H1 (cell line): ENCODE results near the gene MYH11. TPM values are rescaled to one million over a fixed set of nuclear protein-coding genes. Genes with fewer than 3 reads are reported as not detected.

Source experiments
- CTCF ChIA-PET: fragments of 300-600 bp; sonication (Branson Sonifier 250); formaldehyde crosslinking; loops from one replicate; lab custom pipeline; 2021; ENCODE audit not compliant: partially characterized antibody; lab: Charles Lee
- POLR2A ChIA-PET: fragments of 300-600 bp; sonication (Branson Sonifier 250); formaldehyde crosslinking; loops from one replicate; lab custom pipeline; 2021; ENCODE audit warnings: inconsistent platforms; ENCODE audit not compliant: partially characterized antibody; lab: Charles Lee
- DNase-seq, 2 experiments: peaks; one replicate each; pipeline versions ENCODE4 v3.0.0 to v3.0.0-alpha.2; 2010 to 2022; ENCODE audit warnings: low spot score in 2 of 2, low read depth in 1 of 2, mixed read lengths in 1 of 2
- FAIRE-seq: peaks from 2 replicates; lab custom pipeline; 2011; peaks lifted over from hg19 to GRCh38; lab: Jason Lieb, UNC
- H2AFZ ChIP-seq: 2 replicates; pipeline ENCODE4 v1.8.1; 2012; ENCODE audit warnings: low read length, inconsistent platforms
- H2AK5ac ChIP-seq: 2 replicates; pipeline ENCODE4 v1.6.1; 2013; ENCODE audit warnings: low read depth, low read length
- H2BK120ac ChIP-seq: replicated peaks from 2 replicates; pipeline ENCODE3; 2013; ENCODE audit warnings: low read depth, low read length, inconsistent platforms
- H2BK12ac ChIP-seq: 2 replicates; pipeline ENCODE4 v1.6.1; 2013; ENCODE audit warnings: low read depth, low read length
- H2BK15ac ChIP-seq: 2 replicates; pipeline ENCODE4 v1.6.1; 2013; ENCODE audit warnings: low read length
- H2BK20ac ChIP-seq: 2 replicates; pipeline ENCODE4 v1.6.1; 2013; ENCODE audit warnings: low read length
- H2BK5ac ChIP-seq: 2 replicates; pipeline ENCODE4 v1.6.1; 2013; ENCODE audit warnings: low read depth, low read length
- H3K14ac ChIP-seq: 2 replicates; pipeline ENCODE4 v1.6.1; 2013; ENCODE audit warnings: inconsistent platforms; ENCODE audit not compliant: insufficient read length
- H3K18ac ChIP-seq: 2 replicates; pipeline ENCODE4 v1.6.1; 2013; ENCODE audit warnings: low read length; ENCODE audit errors: extremely low read depth
- H3K23ac ChIP-seq: 2 replicates; pipeline ENCODE4 v1.6.1; 2013; ENCODE audit warnings: inconsistent platforms; ENCODE audit not compliant: insufficient read length
- H3K23me2 ChIP-seq: 2 replicates; pipeline ENCODE4 v1.6.1; 2013; ENCODE audit warnings: low read depth, low read length
- H3K27ac ChIP-seq: 2 replicates; pipeline ENCODE4 v1.6.1; 2011; ENCODE audit warnings: low read depth, low read length, inconsistent platforms
- H3K27me3 ChIP-seq, 4 experiments: replicated peaks in 1 of 4; 1 replicate in 1 of 4; 2 replicates in 3 of 4; pipeline versions ENCODE4 v1.6.1 to v1.8.1; 2011 to 2013; ENCODE audit warnings: low read length in 3 of 4, mild to moderate bottlenecking in 3 of 4, inconsistent platforms in 2 of 4, mixed read lengths in 2 of 4, moderate library complexity in 1 of 4; ENCODE audit not compliant: control insufficient read depth in 3 of 4, insufficient read depth in 3 of 4; ENCODE audit errors: extremely low read depth in 1 of 4
- H3K36me3 ChIP-seq, 4 experiments: 2 replicates each; pipeline versions ENCODE4 v1.6.1 to v1.8.1; 2011 to 2013; ENCODE audit warnings: mild to moderate bottlenecking in 4 of 4, low read length in 3 of 4, moderate library complexity in 2 of 4, control low read depth in 1 of 4, inconsistent platforms in 1 of 4; ENCODE audit not compliant: insufficient read depth in 4 of 4, control insufficient read depth in 2 of 4
- H3K4ac ChIP-seq: replicated peaks from 2 replicates; pipeline ENCODE3; 2013; ENCODE audit warnings: low read length, low read depth, mixed read lengths, inconsistent platforms; ENCODE audit not compliant: insufficient read length
- H3K4me1 ChIP-seq, 4 experiments: replicated peaks in 1 of 4; 1 replicate in 1 of 4; 2 replicates in 3 of 4; pipeline versions ENCODE4 v1.6.1 to v1.8.1; 2011 to 2013; ENCODE audit warnings: low read length in 3 of 4, inconsistent platforms in 2 of 4, mixed read lengths in 1 of 4; ENCODE audit not compliant: insufficient read depth in 4 of 4, control insufficient read depth in 3 of 4
- H3K4me2 ChIP-seq, 2 experiments: 2 replicates each; pipeline versions ENCODE4 v1.6.1 to v1.8.1; 2011 to 2013; ENCODE audit warnings: low read depth in 2 of 2, low read length in 2 of 2, control low read depth in 1 of 2, inconsistent platforms in 1 of 2, mild to moderate bottlenecking in 1 of 2; ENCODE audit not compliant: insufficient read depth in 1 of 2
- H3K4me3 ChIP-seq, 4 experiments: fragments of 200-600, 300-600 bp in 1 of 4; sonication (generic), shearing (Covaris generic), sonication (Bioruptor Twin) in 1 of 4; 2 replicates each; pipeline versions ENCODE4 v1.5.1 to v1.8.1; 2011 to 2016; ENCODE audit warnings: low read length in 4 of 4, low read depth in 3 of 4, control low read depth in 2 of 4, inconsistent platforms in 2 of 4, mild to moderate bottlenecking in 2 of 4, mixed read lengths in 1 of 4, moderate library complexity in 1 of 4; ENCODE audit not compliant: insufficient read depth in 2 of 4; ENCODE audit errors: extremely low read depth in 1 of 4
- H3K56ac ChIP-seq: replicated peaks from 2 replicates; pipeline ENCODE3; 2013; ENCODE audit warnings: low read depth, mild to moderate bottlenecking, mixed read lengths, low read length, inconsistent platforms; ENCODE audit not compliant: insufficient read length
- H3K79me1 ChIP-seq: 2 replicates; pipeline ENCODE4 v1.6.1; 2013; ENCODE audit warnings: low read depth, low read length, control low read depth
- H3K79me2 ChIP-seq, 2 experiments: 2 replicates each; pipeline versions ENCODE4 v1.6.1 to v1.8.1; 2012 to 2013; ENCODE audit warnings: low read length in 2 of 2, mild to moderate bottlenecking in 2 of 2, inconsistent platforms in 1 of 2; ENCODE audit not compliant: insufficient read depth in 2 of 2, control insufficient read depth in 1 of 2
- H3K9ac ChIP-seq, 4 experiments: replicated peaks in 1 of 4; 1 replicate in 1 of 4; 2 replicates in 3 of 4; pipeline versions ENCODE4 v1.6.1 to v1.8.1; 2011 to 2013; ENCODE audit warnings: low read depth in 3 of 4, low read length in 3 of 4, control low read depth in 2 of 4, mild to moderate bottlenecking in 2 of 4, moderate library complexity in 2 of 4, inconsistent platforms in 1 of 4; ENCODE audit errors: extremely low read depth in 1 of 4
- H3K9me3 ChIP-seq, 2 experiments: 2 replicates each; pipeline versions ENCODE4 v1.6.1 to v1.8.1; 2012 to 2013; ENCODE audit warnings: mild to moderate bottlenecking in 2 of 2, moderate library complexity in 2 of 2, control low read depth in 1 of 2, inconsistent platforms in 1 of 2, low read depth in 1 of 2, low read length in 1 of 2, mixed read lengths in 1 of 2; ENCODE audit not compliant: insufficient read depth in 2 of 2
- H4K20me1 ChIP-seq, 2 experiments: replicated peaks in 1 of 2; 2 replicates each; pipeline versions ENCODE3 to v1.8.1; 2011 to 2013; ENCODE audit warnings: inconsistent platforms in 2 of 2, low read length in 2 of 2, mild to moderate bottlenecking in 1 of 2; ENCODE audit not compliant: insufficient read depth in 2 of 2, control insufficient read depth in 1 of 2
- H4K5ac ChIP-seq: 2 replicates; pipeline ENCODE4 v1.6.1; 2013; ENCODE audit warnings: low read length, low read depth, mixed read lengths, inconsistent platforms; ENCODE audit not compliant: insufficient read length
- H4K8ac ChIP-seq: 2 replicates; pipeline ENCODE4 v1.8.0; 2013; ENCODE audit warnings: mild to moderate bottlenecking, moderate library complexity, low read length, inconsistent platforms; ENCODE audit not compliant: insufficient read depth; ENCODE audit errors: extremely low read depth
- H4K91ac ChIP-seq: replicated peaks from 2 replicates; pipeline ENCODE3; 2013; ENCODE audit warnings: low read length, mixed read lengths, inconsistent platforms; ENCODE audit not compliant: insufficient read length
- CEBPB ChIP-seq: IDR thresholded peaks from 2 replicates; pipeline ENCODE4 v1.6.1; 2012; ENCODE audit warnings: low read depth, low read length
- JUND ChIP-seq: IDR thresholded peaks from 2 replicates; pipeline ENCODE4 v1.6.1; 2011; ENCODE audit warnings: mild to moderate bottlenecking, improper control_type of control experiment, low read length
- MAX ChIP-seq: IDR thresholded peaks from 2 replicates; pipeline ENCODE4 v1.6.1; 2012; ENCODE audit warnings: inconsistent platforms
- POU5F1 ChIP-seq: IDR thresholded peaks from 2 replicates; pipeline ENCODE4 v1.6.1; 2011; ENCODE audit warnings: low read depth, mild to moderate bottlenecking, low read length, moderate library complexity
- RXRA ChIP-seq: IDR thresholded peaks from 2 replicates; pipeline ENCODE4 v1.6.1; 2011; ENCODE audit warnings: low read depth, mild to moderate bottlenecking, low read length, moderate library complexity; ENCODE audit not compliant: insufficient read depth
- SUZ12 ChIP-seq: fragments of 200-600 bp; sonication (generic); IDR thresholded peaks from 2 replicates; pipeline ENCODE4 v1.6.1; 2012; ENCODE audit warnings: mild to moderate bottlenecking, inconsistent platforms, low read length, moderate library complexity, mixed read lengths
- TCF12 ChIP-seq: IDR thresholded peaks from 2 replicates; pipeline ENCODE4 v1.6.1; 2011; ENCODE audit warnings: low read depth, mild to moderate bottlenecking, low read length
- WGBS, 2 experiments: shearing (Covaris generic) in 1 of 2; methylation state at CpG; one replicate each; pipeline versions ENCODE4 v1.1.6 to v1.1.7; 2013 to 2015; ENCODE audit warnings: low lambda C conversion rate in 2 of 2, mixed read lengths in 2 of 2, inconsistent platforms in 1 of 2, low coverage in 1 of 2, missing lambda C conversion rate in 1 of 2; ENCODE audit not compliant: insufficient replicate concordance in 2 of 2, insufficient coverage in 1 of 2, insufficient read length in 1 of 2; ENCODE audit errors: extremely low coverage in 1 of 2, missing lambda C conversion rate in 1 of 2; 5-methylcytosine and 5-hydroxymethylcytosine counted together
- polyA plus RNA-seq, 7 experiments: library from polyadenylated mRNA; depleted of rRNA in 3 of 7; stranded (reverse) in 5 of 7; unstranded in 2 of 7; fragments of >200 nt in 5 of 7; fragments of 200-250 nt in 2 of 7; gene quantifications; 1 replicate in 5 of 7; 2 replicates in 1 of 7; 4 replicates in 1 of 7; pipeline versions ENCODE4 v1.2.1 to v1.2.3, GENCODE V29; 2011 to 2013; ENCODE audit warnings: missing spikeins in 2 of 7, mixed read lengths in 2 of 7
- total RNA-seq: library from RNA; stranded (reverse); fragmentation: NEBNext Ultra II Directional; extraction: Animal tissue kit (Norgen Biotek cat#: 25700); gene quantifications from 2 replicates; pipeline ENCODE4 v1.2.1, GENCODE V29; 2021

Gene MYH11
- total and polyA plus RNA-seq, 2 of the 8 experiments (the other 6 are each of a cell fraction or from before 2014, with no cell fraction given), result 0.11 to 0.78 TPM

GRCh38 chr16:15870011-15870410 lies 13.2 kb upstream of the MYH11 start:
- no peaks in the 10 kb centered on the region for H3K27me3 ChIP-seq
- H3K4me1 ChIP-seq, result no peaks in the 10 kb centered on the region
- H3K56ac ChIP-seq, result no peak overlapping the region
- H3K9me3 ChIP-seq, result no peaks in the 10 kb centered on the region
- H4K91ac ChIP-seq, result no peak overlapping the region
- H3K79me2 ChIP-seq, result no peaks in the 10 kb centered on the region
- TF ChIP-seq MAX, result no peak
- no peak for TF ChIP-seq POU5F1
- no peak for TF ChIP-seq JUND
- no peak for TF ChIP-seq SUZ12
- TF ChIP-seq RXRA, result no peak
- TF ChIP-seq TCF12, result no peak
- TF ChIP-seq CEBPB, result no peak
- H2BK20ac ChIP-seq, result no peak overlapping the region
- H2BK120ac ChIP-seq, result no peak overlapping the region
- H2BK5ac ChIP-seq, result no peak overlapping the region
- H3K23me2 ChIP-seq, result no peaks in the 10 kb centered on the region
- H3K4me3 ChIP-seq, result no peak overlapping the region
- no peak overlapping the region for H2BK12ac ChIP-seq
- ChIA-PET CTCF (interaction anchor here (0.9 kb wide), 2 partner anchors 13 to 21 kb away, joined by 3 read pairs; no protein-coding TSS in a partner anchor), POLR2A (interaction anchor here (1.0 kb wide), 1 partner anchor 18 kb away, joined by 3 read pairs; the partner anchor contains the start of gene CEP20)
- DNase-seq (no peak), FAIRE-seq (no peak)
- H3K4me2 ChIP-seq, result no peak overlapping the region
- H2AK5ac ChIP-seq, result no peak overlapping the region
- H3K23ac ChIP-seq, result no peak overlapping the region
- no peak overlapping the region for H2AFZ ChIP-seq
- peaks cover 0 to 5% of the 10 kb centered on the region in 2 experiments for H4K20me1 ChIP-seq
- no peak overlapping the region for H3K27ac ChIP-seq
- WGBS, 2 experiments, result 81% methylated on average over 5 of the region's 5 CpGs; no CpG with 5 or more reads in 1 of the 2 experiments
- H3K36me3 ChIP-seq, result peaks cover 0 to 50% (median 10%) of the 10 kb centered on the region in 4 experiments; a peak in 5 of 8 replicates
- H4K8ac ChIP-seq, result no peak overlapping the region
- H3K9ac ChIP-seq, result no peak overlapping the region
- H3K14ac ChIP-seq, result no peak overlapping the region
- no peak overlapping the region for H3K4ac ChIP-seq
- no peak overlapping the region for H4K5ac ChIP-seq
- H3K79me1 ChIP-seq, result no peaks in the 10 kb centered on the region
- H2BK15ac ChIP-seq, result no peak overlapping the region
- H3K18ac ChIP-seq, result no peak overlapping the region
